GM18508 (cell line): ENCODE measurements around the gene PPP1R1C.
"Not testable (repeated sequence)": the region's sequence is repeated elsewhere in the genome, so short reads cannot be mapped to it uniquely, and the experiment has no call there.

Experiments used
- ATAC-seq: cut with Tn5 transposase; IDR thresholded peaks from one replicate; pipeline ENCODE4 v1.9.1; 2021; ENCODE audit warnings: moderate number of reproducible peaks; ENCODE audit not compliant: insufficient read depth, unreplicated experiment

PPP1R1C gene

GRCh38 chr2:182004945-182005520 lies 19.4 kb downstream of the PPP1R1C start:
- no peak for ATAC-seq

- ATAC-seq = no peak
Measured at GRCh38 chr2:182006595-182007341, 21.1 kb downstream of the PPP1R1C start.

GRCh38 chr2:182014284-182014683 lies 28.6 kb downstream of the PPP1R1C start:
- ATAC-seq = no peak

GRCh38 chr2:182015334-182016109 lies 29.9 kb downstream of the PPP1R1C start:
- ATAC-seq = no peak

- ATAC-seq = no peak
Measured at GRCh38 chr2:182018218-182018617, 32.6 kb downstream of the PPP1R1C start.

- ATAC-seq = no peak
Measured at GRCh38 chr2:182019731-182020130, 34.1 kb downstream of the PPP1R1C start.

GRCh38 chr2:182020286-182021070 lies 34.8 kb downstream of the PPP1R1C start:
- ATAC-seq = no peak

- ATAC-seq = no peak
Measured at GRCh38 chr2:182023235-182023634, 37.6 kb downstream of the PPP1R1C start.

GRCh38 chr2:182030875-182031274 lies 45.2 kb downstream of the PPP1R1C start:
- not testable (repeated sequence) for ATAC-seq

GRCh38 chr2:182031956-182032355 lies 46.3 kb downstream of the PPP1R1C start:
- ATAC-seq = no peak

GRCh38 chr2:182033449-182033848 lies 47.8 kb downstream of the PPP1R1C start:
- no peak for ATAC-seq

GRCh38 chr2:182038576-182038975 lies 52.9 kb downstream of the PPP1R1C start:
- no peak for ATAC-seq

- no peak for ATAC-seq
Measured at GRCh38 chr2:182043021-182043420, 57.4 kb downstream of the PPP1R1C start.

- no peak for ATAC-seq
Measured at GRCh38 chr2:182043861-182044260, 58.2 kb downstream of the PPP1R1C start.

- ATAC-seq = no peak
Measured at GRCh38 chr2:182047544-182047943, 61.9 kb downstream of the PPP1R1C start.

GRCh38 chr2:182048088-182048487 lies 62.4 kb downstream of the PPP1R1C start:
- no peak for ATAC-seq

GRCh38 chr2:182048621-182049020 lies 63.0 kb downstream of the PPP1R1C start:
- no peak for ATAC-seq

- ATAC-seq = no peak
Measured at GRCh38 chr2:182049372-182050148, 63.9 kb downstream of the PPP1R1C start.

GRCh38 chr2:182050333-182051135 lies 64.9 kb downstream of the PPP1R1C start:
- no peak for ATAC-seq
